Activated CD4-positive, alpha-beta T cell treated with anti-CD3 and anti-CD28 coated beads, Interleukin-2, amount 10 ng/mL, durations not matched to agents 24 days and 14 days (primary cell): ENCODE data around the gene MEIOB. TPM values are rescaled to one million over a fixed set of nuclear protein-coding genes. Genes with fewer than 3 reads are reported as not detected.
A peak's percentile ranks its signal among the peaks of the same experiment; 100 is the strongest.

Source experiments
- DNase-seq: peaks from one replicate; pipeline ENCODE4 v3.0.0; 2022
- H3K27ac Mint-ChIP-seq: one replicate; pipeline ENCODE4 v1.8.0; 2022; ENCODE audit warnings: mild to moderate bottlenecking, mixed read lengths
- H3K27me3 Mint-ChIP-seq: one replicate; pipeline ENCODE4 v1.8.0; 2022; ENCODE audit warnings: mixed read lengths
- H3K36me3 Mint-ChIP-seq: one replicate; pipeline ENCODE4 v1.8.0; 2022; ENCODE audit warnings: low read depth, mild to moderate bottlenecking, mixed read lengths
- H3K4me1 Mint-ChIP-seq: one replicate; pipeline ENCODE4 v1.8.0; 2021; ENCODE audit warnings: mixed read lengths
- H3K4me3 Mint-ChIP-seq: one replicate; pipeline ENCODE4 v1.8.0; 2022; ENCODE audit warnings: mild to moderate bottlenecking, moderate library complexity, mixed read lengths
- H3K9me3 Mint-ChIP-seq: one replicate; pipeline ENCODE4 v1.8.0; 2021; ENCODE audit warnings: mixed read lengths
- intact Hi-C: fragments of 100-400 bp; cut with micrococcal nuclease; formaldehyde crosslinking; loops from one replicate; pipeline ENCODE4 v1.15.1; 2023
- total RNA-seq: library from RNA; stranded (reverse); gene quantifications from 2 replicates; pipeline ENCODE4 v1.2.3, GENCODE V29; 2022

The MEIOB gene
- total RNA-seq, 1 donor from 2014 or later, result not detected

GRCh38 chr16:1822801-1823200, 49.2 kb downstream of the MEIOB start:
- Mint-ChIP-seq H3K9me3 (no peaks in the 10 kb centered on the region), H3K4me3 (no peak overlapping the region), H3K27me3 (no peaks in the 10 kb centered on the region), H3K36me3 (peaks cover 7% of the 10 kb centered on the region), H3K4me1 (peaks cover 17% of the 10 kb centered on the region), H3K27ac (no peak overlapping the region)
- intact Hi-C loops, result no loop called here
- DNase-seq, result no peak

- no peaks in the 10 kb centered on the region for H3K9me3 Mint-ChIP-seq
- H3K4me1 Mint-ChIP-seq, result peaks cover 13% of the 10 kb centered on the region
- no peak overlapping the region for H3K27ac Mint-ChIP-seq
- H3K4me3 Mint-ChIP-seq, result no peak overlapping the region
- intact Hi-C loops, result no loop called here
- H3K27me3 Mint-ChIP-seq, result no peaks in the 10 kb centered on the region
- peaks cover 3% of the 10 kb centered on the region for H3K36me3 Mint-ChIP-seq
- DNase-seq, result no peak
Observed at GRCh38 chr16:1821861-1822611, 49.9 kb downstream of the MEIOB start.

DNA sequence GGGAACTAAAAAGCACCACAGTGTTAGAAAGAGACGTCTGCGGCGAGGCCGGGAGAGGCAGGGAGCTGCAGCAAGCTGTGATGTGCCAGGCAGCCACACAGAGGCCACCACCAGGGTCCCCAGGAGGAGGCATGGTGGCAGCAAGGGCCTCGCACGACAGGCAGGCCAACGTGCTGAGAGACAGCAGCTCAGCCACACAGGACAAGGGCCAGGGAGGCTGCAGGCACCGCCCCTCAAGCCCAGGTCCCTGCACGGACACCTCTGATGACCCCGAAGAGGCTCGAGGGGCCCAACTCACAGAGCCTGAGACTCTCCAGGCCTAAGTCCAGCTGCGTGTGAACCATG, 51.0 kb downstream of the MEIOB start:
- H3K27me3 Mint-ChIP-seq, result no peaks in the 10 kb centered on the region
- DNase-seq, result no peak
- H3K9me3 Mint-ChIP-seq, result no peaks in the 10 kb centered on the region
- intact Hi-C loops, result no loop called here
- H3K4me1 Mint-ChIP-seq, result peaks cover 13% of the 10 kb centered on the region
- no peak overlapping the region for H3K4me3 Mint-ChIP-seq
- H3K27ac Mint-ChIP-seq, result no peak overlapping the region
- H3K36me3 Mint-ChIP-seq, result peaks cover 3% of the 10 kb centered on the region

- H3K4me3 Mint-ChIP-seq, result no peak overlapping the region
- H3K36me3 Mint-ChIP-seq, result peaks cover 7% of the 10 kb centered on the region
- H3K27me3 Mint-ChIP-seq, result no peaks in the 10 kb centered on the region
- no peak for DNase-seq
- H3K9me3 Mint-ChIP-seq, result no peaks in the 10 kb centered on the region
- intact Hi-C loops, result no loop called here
- H3K27ac Mint-ChIP-seq, result no peak overlapping the region
- H3K4me1 Mint-ChIP-seq, result peaks cover 7% of the 10 kb centered on the region
Observed at GRCh38 chr16:1820096-1820945, 51.6 kb downstream of the MEIOB start.

- Mint-ChIP-seq H3K4me1 (peaks cover 5% of the 10 kb centered on the region), H3K27me3 (no peaks in the 10 kb centered on the region), H3K4me3 (no peak overlapping the region), H3K9me3 (no peaks in the 10 kb centered on the region), H3K36me3 (peaks cover 9% of the 10 kb centered on the region), H3K27ac (no peak overlapping the region)
- intact Hi-C loops, result no loop called here
- no peak for DNase-seq
Observed at GRCh38 chr16:1819611-1820010, 52.4 kb downstream of the MEIOB start.

DNA sequence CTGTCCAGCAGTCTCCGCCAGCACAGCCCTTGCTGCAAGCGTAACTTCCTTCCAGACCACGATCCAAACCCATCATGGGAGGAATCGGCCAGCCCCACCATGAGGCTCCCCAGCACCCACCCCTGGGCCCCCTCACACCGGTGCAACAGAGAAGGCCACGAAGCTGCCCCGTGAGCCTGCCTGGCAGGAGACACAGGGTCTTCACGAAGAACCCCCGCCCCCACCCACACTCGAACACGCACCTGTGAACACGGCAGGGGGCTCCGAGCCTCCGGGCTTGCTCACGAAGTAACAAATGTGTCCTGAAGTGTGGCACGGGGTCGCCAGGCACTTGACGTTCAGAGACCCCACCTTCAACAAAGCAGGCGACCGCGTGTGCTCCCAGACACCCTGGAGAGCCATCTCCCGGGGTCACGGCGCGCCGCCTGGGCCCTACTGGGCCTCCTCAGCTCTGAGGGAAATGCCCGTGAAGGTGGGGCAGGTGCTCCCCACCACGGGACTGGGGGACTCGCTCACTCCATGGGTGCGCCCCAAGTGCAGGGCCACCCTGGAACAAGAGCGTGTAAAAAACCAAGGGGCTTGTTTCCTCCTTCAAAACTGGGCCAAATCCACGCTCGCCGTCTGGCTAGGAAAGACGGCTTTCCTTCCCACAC, 53.0 kb downstream of the MEIOB start:
- no peaks in the 10 kb centered on the region for H3K9me3 Mint-ChIP-seq
- intact Hi-C loops, result no loop called here

GRCh38 chr16:1818204-1818872, 53.6 kb downstream of the MEIOB start:
- no peak for DNase-seq
- no peak overlapping the region for H3K4me3 Mint-ChIP-seq
- H3K36me3 Mint-ChIP-seq, result peaks cover 11% of the 10 kb centered on the region
- H3K9me3 Mint-ChIP-seq, result no peaks in the 10 kb centered on the region
- no peaks in the 10 kb centered on the region for H3K4me1 Mint-ChIP-seq
- no peaks in the 10 kb centered on the region for H3K27me3 Mint-ChIP-seq
- intact Hi-C loops, result no loop called here
- H3K27ac Mint-ChIP-seq, result no peak overlapping the region

More for the DNA sequence above, 53.0 kb downstream of the MEIOB start:
- no peak for DNase-seq
- Mint-ChIP-seq H3K27me3 (no peaks in the 10 kb centered on the region), H3K27ac (no peak overlapping the region), H3K36me3 (peaks cover 9% of the 10 kb centered on the region), H3K4me1 (peaks cover 3% of the 10 kb centered on the region), H3K4me3 (no peak overlapping the region)

- intact Hi-C loops, result no loop called here
- no peak overlapping the region for H3K27ac Mint-ChIP-seq
- H3K27me3 Mint-ChIP-seq, result no peaks in the 10 kb centered on the region
- no peak overlapping the region for H3K4me3 Mint-ChIP-seq
- peaks cover 11% of the 10 kb centered on the region for H3K36me3 Mint-ChIP-seq
- no peak for DNase-seq
- no peaks in the 10 kb centered on the region for H3K9me3 Mint-ChIP-seq
- peaks cover 4% of the 10 kb centered on the region for H3K4me1 Mint-ChIP-seq
Observed at GRCh38 chr16:1817716-1818115, 54.2 kb downstream of the MEIOB start.

DNA sequence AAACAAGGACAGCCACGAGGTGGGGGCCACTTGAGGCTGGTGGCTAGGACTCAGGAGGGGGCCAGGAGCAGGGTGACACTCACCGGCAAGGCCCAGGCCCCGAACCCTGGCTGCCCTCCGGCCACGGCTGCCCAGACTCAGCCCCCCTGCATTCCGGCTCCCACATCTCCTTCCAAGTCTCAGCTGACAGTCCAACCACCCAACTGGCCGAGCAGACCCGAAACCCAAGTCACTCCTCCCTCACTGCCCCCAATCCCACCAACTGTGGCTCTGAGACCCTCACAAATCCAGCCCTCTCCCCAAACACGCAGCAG, 54.7 kb downstream of the MEIOB start:
- H3K9me3 Mint-ChIP-seq, result no peaks in the 10 kb centered on the region
- no peak overlapping the region for H3K4me3 Mint-ChIP-seq
- H3K4me1 Mint-ChIP-seq, result peaks cover 4% of the 10 kb centered on the region
- intact Hi-C loops, result no loop called here
- DNase-seq, result no peak
- H3K27ac Mint-ChIP-seq, result no peak overlapping the region
- peaks cover 11% of the 10 kb centered on the region for H3K36me3 Mint-ChIP-seq
- no peaks in the 10 kb centered on the region for H3K27me3 Mint-ChIP-seq

GRCh38 chr16:1816396-1817275, 55.3 kb downstream of the MEIOB start:
- Mint-ChIP-seq H3K27me3 (no peaks in the 10 kb centered on the region), H3K9me3 (no peaks in the 10 kb centered on the region), H3K36me3 (peaks cover 11% of the 10 kb centered on the region), H3K27ac (no peak overlapping the region), H3K4me3 (no peak overlapping the region), H3K4me1 (peaks cover 4% of the 10 kb centered on the region)
- intact Hi-C loops, result no loop called here
- no peak for DNase-seq

DNA sequence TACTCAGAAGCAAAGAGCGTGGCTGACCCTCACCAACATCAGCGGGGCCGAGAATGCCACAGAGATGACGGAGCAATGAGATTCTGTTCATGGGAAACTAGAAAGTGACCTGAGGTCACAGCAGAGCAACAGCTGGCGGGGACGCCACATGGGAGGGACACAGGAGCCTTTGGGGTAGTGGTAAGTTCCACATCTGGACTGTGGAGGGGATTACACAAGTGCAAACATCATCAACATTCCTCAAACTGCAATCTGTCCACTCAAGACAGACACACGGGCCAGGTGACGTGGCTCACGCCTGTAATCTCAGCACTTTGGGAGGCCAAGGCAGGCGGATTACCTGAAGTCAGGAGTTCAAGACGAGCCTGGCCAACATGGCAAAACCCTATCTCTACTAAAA, 56.5 kb downstream of the MEIOB start:
- no peak for DNase-seq
- intact Hi-C loops, result no loop called here
- Mint-ChIP-seq H3K4me3 (no peak overlapping the region), H3K27ac (no peak overlapping the region), H3K9me3 (no peaks in the 10 kb centered on the region), H3K27me3 (no peaks in the 10 kb centered on the region), H3K36me3 (peaks cover 11% of the 10 kb centered on the region), H3K4me1 (peaks cover 4% of the 10 kb centered on the region)

DNA sequence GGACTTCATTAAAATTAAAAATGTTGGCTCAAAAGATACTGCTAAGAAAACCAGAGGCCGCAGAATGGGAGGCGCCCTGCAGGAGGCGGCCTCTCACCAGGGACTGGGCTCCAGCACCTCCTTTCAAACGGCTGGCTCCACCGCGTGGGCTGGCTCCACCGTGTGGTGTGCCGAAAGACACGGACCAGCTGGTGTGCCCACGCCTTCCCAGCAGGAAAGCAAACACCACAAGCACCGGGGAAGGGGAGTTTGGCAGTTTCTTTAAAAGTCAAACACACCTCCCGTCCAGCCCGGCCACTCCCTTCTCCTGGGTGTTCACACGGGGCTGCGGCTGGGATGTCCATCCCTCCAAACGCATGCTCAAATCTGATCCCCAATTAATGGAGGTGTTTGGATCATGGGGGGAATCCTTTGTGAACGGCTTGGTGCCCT, 59.2 kb downstream of the MEIOB start:
- DNase-seq, result peak; percentile 82
- no peak overlapping the region for H3K27ac Mint-ChIP-seq
- peaks cover 4% of the 10 kb centered on the region for H3K4me1 Mint-ChIP-seq
- H3K4me3 Mint-ChIP-seq, result no peak overlapping the region
- intact Hi-C loops, result loop anchor here (5.0 kb wide), 1 partner anchor 115 kb away; no protein-coding TSS in a partner anchor
- H3K36me3 Mint-ChIP-seq, result peaks cover 14% of the 10 kb centered on the region
- H3K27me3 Mint-ChIP-seq, result no peaks in the 10 kb centered on the region
- no peaks in the 10 kb centered on the region for H3K9me3 Mint-ChIP-seq

GRCh38 chr16:1810536-1810935, 61.4 kb downstream of the MEIOB start:
- peaks cover 21% of the 10 kb centered on the region for H3K36me3 Mint-ChIP-seq
- no peak overlapping the region for H3K27ac Mint-ChIP-seq
- H3K4me1 Mint-ChIP-seq, result peaks cover 4% of the 10 kb centered on the region
- no peak for DNase-seq
- no peaks in the 10 kb centered on the region for H3K27me3 Mint-ChIP-seq
- H3K4me3 Mint-ChIP-seq, result no peak overlapping the region
- intact Hi-C loops, result loop anchor here (5.0 kb wide), 1 partner anchor 117 kb away; no protein-coding TSS in a partner anchor
- H3K9me3 Mint-ChIP-seq, result no peaks in the 10 kb centered on the region
